ENCODE measurements around the gene CACNA1C.

DNA sequence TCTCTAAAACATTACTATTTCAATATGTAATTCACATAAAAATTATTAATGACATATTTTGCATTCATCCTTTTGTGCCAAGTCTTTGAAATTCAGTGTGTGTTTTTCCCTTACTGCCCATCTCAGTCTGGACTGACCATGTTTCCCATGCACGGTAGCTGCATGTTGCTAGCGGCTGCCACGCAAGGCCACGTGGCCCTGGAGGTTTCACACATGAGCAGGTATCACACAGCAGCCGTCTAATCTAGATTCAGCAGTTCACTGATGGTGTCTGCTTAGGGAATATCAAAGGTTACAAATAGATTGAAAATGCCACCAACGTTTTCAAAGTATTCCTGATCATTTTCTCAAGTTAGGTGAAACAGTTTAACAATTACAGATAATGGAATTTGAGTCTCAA lies 507.1 kb downstream of the CACNA1C start:
- no peak for TF ChIP-seq RAD21 (IDR thresholded peaks at IDR 0.05; ENCODE audit: low read length)
- TF ChIP-seq, protein P1, sequence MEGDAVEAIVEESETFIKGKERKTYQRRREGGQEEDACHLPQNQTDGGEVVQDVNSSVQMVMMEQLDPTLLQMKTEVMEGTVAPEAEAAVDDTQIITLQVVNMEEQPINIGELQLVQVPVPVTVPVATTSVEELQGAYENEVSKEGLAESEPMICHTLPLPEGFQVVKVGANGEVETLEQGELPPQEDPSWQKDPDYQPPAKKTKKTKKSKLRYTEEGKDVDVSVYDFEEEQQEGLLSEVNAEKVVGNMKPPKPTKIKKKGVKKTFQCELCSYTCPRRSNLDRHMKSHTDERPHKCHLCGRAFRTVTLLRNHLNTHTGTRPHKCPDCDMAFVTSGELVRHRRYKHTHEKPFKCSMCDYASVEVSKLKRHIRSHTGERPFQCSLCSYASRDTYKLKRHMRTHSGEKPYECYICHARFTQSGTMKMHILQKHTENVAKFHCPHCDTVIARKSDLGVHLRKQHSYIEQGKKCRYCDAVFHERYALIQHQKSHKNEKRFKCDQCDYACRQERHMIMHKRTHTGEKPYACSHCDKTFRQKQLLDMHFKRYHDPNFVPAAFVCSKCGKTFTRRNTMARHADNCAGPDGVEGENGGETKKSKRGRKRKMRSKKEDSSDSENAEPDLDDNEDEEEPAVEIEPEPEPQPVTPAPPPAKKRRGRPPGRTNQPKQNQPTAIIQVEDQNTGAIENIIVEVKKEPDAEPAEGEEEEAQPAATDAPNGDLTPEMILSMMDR (conservative IDR thresholded peaks at IDR 0.05; ENCODE audit: low read depth, low read length) = no peak
- no peak for TF ChIP-seq BHLHE40 (IDR thresholded peaks at IDR 0.05; ENCODE audit: low read depth, low read length)
- TF ChIP-seq CHD1 (IDR thresholded peaks at IDR 0.05; ENCODE audit: low read depth, low read length) = no peak
- no peak for TF ChIP-seq MAFK (IDR thresholded peaks at IDR 0.05; ENCODE audit: low read depth, low read length)

Measured in IMR-90 (cell line).